Upper lobe of left lung (tissue), 4 donors: ENCODE results near the gene FOXD4L3.
"Not testable (repeated sequence)": the region's sequence is repeated elsewhere in the genome, so short reads cannot be mapped to it uniquely, and the experiment has no call there.

Source experiments
- CTCF ChIP-seq, 6 experiments: fragments of 450-650 bp in 4 of 6; fragments of 200-600 bp in 2 of 6; sonication (generic) in 2 of 6; IDR thresholded peaks; one replicate each; pipeline ENCODE4 v1.5.1; 2016 to 2019; ENCODE audit warnings: antibody characterized with exemption in 6 of 6
- POLR2A ChIP-seq, 4 donors: fragments of 450-650 bp; IDR thresholded peaks; one replicate each; pipeline ENCODE4 v1.5.1; 2016 to 2017; ENCODE audit warnings: antibody characterized with exemption in 4 of 4, mild to moderate bottlenecking in 2 of 4
- POLR2AphosphoS5 ChIP-seq, 2 donors: sonication (generic); formaldehyde crosslinking; IDR thresholded peaks; one replicate each; pipeline ENCODE4 v1.5.1; 2017; ENCODE audit warnings: antibody characterized with exemption in 2 of 2

- TF ChIP-seq CTCF, POLR2A, POLR2AphosphoS5 (IDR thresholded peaks at IDR 0.05): not testable (repeated sequence)
Measured at GRCh38 chr9:68303771-68304170, 1.1 kb downstream of the FOXD4L3 start.
